SU-DHL-6 (cell line): ENCODE data around the gene PARP12.

ENCODE experiments used
- H2AFZ ChIP-seq: fragments of 200-600 bp; sonication (generic); 2 replicates; pipeline ENCODE4 v1.6.1; 2014; ENCODE audit warnings: low read depth, mild to moderate bottlenecking, moderate library complexity, mixed read lengths, antibody characterized with exemption, low read length; ENCODE audit not compliant: severe bottlenecking
- H3F3A ChIP-seq: fragments of 200-600 bp; shearing (Covaris generic); 2 replicates; pipeline ENCODE4 v1.6.0; 2016; ENCODE audit warnings: antibody characterized with exemption, mild to moderate bottlenecking; ENCODE audit not compliant: insufficient read depth
- H3K27ac ChIP-seq: fragments of 200-600 bp; sonication (generic); 2 replicates; pipeline ENCODE4 v1.5.1; 2016; ENCODE audit warnings: low read depth, mild to moderate bottlenecking, low read length, moderate library complexity, mixed read lengths
- H3K27me3 ChIP-seq: fragments of 200-600 bp; sonication (generic), shearing (Covaris generic); 2 replicates; pipeline ENCODE4 v1.6.0; 2014; ENCODE audit warnings: mild to moderate bottlenecking, low read length
- H3K36me3 ChIP-seq: fragments of 200-600 bp; sonication (generic); 2 replicates; pipeline ENCODE4 v1.6.1; 2014; ENCODE audit warnings: mild to moderate bottlenecking, low read length, mixed read lengths
- H3K4me2 ChIP-seq: fragments of 300-600, 200-600 bp; shearing (Covaris generic), sonication (generic); 2 replicates; pipeline ENCODE4 v1.6.0; 2014; ENCODE audit warnings: low read length, low read depth, mild to moderate bottlenecking; ENCODE audit not compliant: poor library complexity, severe bottlenecking
- H3K4me3 ChIP-seq: fragments of 200-600 bp; sonication (generic); 2 replicates; pipeline ENCODE4 v1.5.1; 2014; ENCODE audit warnings: antibody characterized with exemption, low read length, mild to moderate bottlenecking, mixed read lengths; ENCODE audit not compliant: insufficient read depth, poor library complexity, severe bottlenecking
- H3K79me2 ChIP-seq: fragments of 200-600 bp; sonication (generic); 2 replicates; pipeline ENCODE4 v1.6.1; 2014; ENCODE audit warnings: mild to moderate bottlenecking, low read length, moderate library complexity; ENCODE audit not compliant: insufficient read depth
- H3K9ac ChIP-seq: fragments of 200-600 bp; sonication (generic); 2 replicates; pipeline ENCODE4 v1.7.0; 2014; ENCODE audit warnings: mild to moderate bottlenecking, low read length
- H3K9me2 ChIP-seq: fragments of 200-600 bp; sonication (generic); replicated peaks from 2 replicates; pipeline ENCODE4 v1.6.1; 2014; ENCODE audit warnings: low read length; ENCODE audit not compliant: insufficient read depth
- H3K9me3 ChIP-seq: fragments of 200-600 bp; sonication (generic); 2 replicates; pipeline ENCODE4 v1.6.1; 2014; ENCODE audit warnings: low read length, mixed read lengths; ENCODE audit not compliant: insufficient read depth
- H4K20me1 ChIP-seq: fragments of 200-600 bp; sonication (generic); 2 replicates; pipeline ENCODE4 v1.6.1; 2014; ENCODE audit warnings: low read depth, mild to moderate bottlenecking, antibody characterized with exemption, low read length, moderate library complexity, mixed read lengths
- CTCF ChIP-seq: fragments of 200-600 bp; sonication (generic); IDR thresholded peaks from one replicate; pipeline ENCODE4 v1.5.1; 2017; ENCODE audit warnings: antibody characterized with exemption, mild to moderate bottlenecking, low read length, moderate library complexity; ENCODE audit not compliant: insufficient read depth, poor library complexity, severe bottlenecking
- EZH2phosphoT487 ChIP-seq: fragments of 200-600 bp; sonication (generic), shearing (Covaris generic); conservative IDR thresholded peaks from 2 replicates; pipeline ENCODE4 v1.6.1; 2018; ENCODE audit warnings: mild to moderate bottlenecking, antibody characterized with exemption, low read length, moderate library complexity, mixed read lengths

PARP12 gene

GRCh38 chr7:139993592-139993991, 69.2 kb downstream of the PARP12 start:
- Histone ChIP-seq H3K9me3 (no peaks in the 10 kb centered on the region), H3K36me3 (no peaks in the 10 kb centered on the region), H3F3A (no peaks in the 10 kb centered on the region), H3K9ac (no peak overlapping the region), H3K27me3 (no peaks in the 10 kb centered on the region; the same call in 1 of the 2 replicates), H4K20me1 (no peaks in the 10 kb centered on the region), H3K79me2 (no peaks in the 10 kb centered on the region), H3K4me3 (no peak overlapping the region), H3K9me2 (no peaks in the 10 kb centered on the region), H3K4me2 (no peak overlapping the region), H2AFZ (no peak overlapping the region), H3K27ac (no peak overlapping the region)
- TF ChIP-seq CTCF (no peak), EZH2phosphoT487 (no peak)

GRCh38 chr7:139993169-139993568, 69.6 kb downstream of the PARP12 start:
- H3K9me3 ChIP-seq, result no peaks in the 10 kb centered on the region
- H3K4me2 ChIP-seq, result no peak overlapping the region
- no peaks in the 10 kb centered on the region; the same call in 1 of the 2 replicates for H3K27me3 ChIP-seq
- no peak overlapping the region for H3K27ac ChIP-seq
- TF ChIP-seq CTCF, result no peak
- no peak for TF ChIP-seq EZH2phosphoT487
- no peaks in the 10 kb centered on the region for H4K20me1 ChIP-seq
- H3F3A ChIP-seq, result no peaks in the 10 kb centered on the region
- no peaks in the 10 kb centered on the region for H3K9me2 ChIP-seq
- H2AFZ ChIP-seq, result no peak overlapping the region
- H3K9ac ChIP-seq, result no peak overlapping the region
- H3K36me3 ChIP-seq, result no peaks in the 10 kb centered on the region
- H3K4me3 ChIP-seq, result no peak overlapping the region
- no peaks in the 10 kb centered on the region for H3K79me2 ChIP-seq

- Histone ChIP-seq H3K36me3 (no peaks in the 10 kb centered on the region), H3K9ac (no peak overlapping the region), H3K27me3 (no peaks in the 10 kb centered on the region; the same call in 1 of the 2 replicates), H3K27ac (no peak overlapping the region), H3F3A (no peaks in the 10 kb centered on the region), H3K9me2 (no peaks in the 10 kb centered on the region), H2AFZ (no peak overlapping the region), H3K79me2 (no peaks in the 10 kb centered on the region), H3K4me3 (no peak overlapping the region), H3K9me3 (no peaks in the 10 kb centered on the region), H4K20me1 (no peaks in the 10 kb centered on the region), H3K4me2 (no peak overlapping the region)
- TF ChIP-seq EZH2phosphoT487 (no peak), CTCF (no peak)
Observed at GRCh38 chr7:139992353-139993044, 70.3 kb downstream of the PARP12 start.
